ENCODE results near the gene ZACN.
"Not testable (repeated sequence)": the region's sequence is repeated elsewhere in the genome, so short reads cannot be mapped to it uniquely, and the experiment has no call there.

Gene ZACN

GRCh38 chr17:76078860-76079534 is at the start of gene ZACN:
Gene ZACN, plus strand, starts transcription at chr17:76079182. Its CDS starts 83 bp downstream, at chr17:76079265.
- no peak for DNase-seq (ENCODE audit: low spot score)

GRCh38 chr17:76032073-76032779 is 46.8 kb upstream of the ZACN start:
- DNase-seq (ENCODE audit: low spot score) = no peak

- no peak for DNase-seq (ENCODE audit: low spot score)
Observed at GRCh38 chr17:76032780-76033108, 46.2 kb upstream of the ZACN start.

- no peak for DNase-seq (ENCODE audit: low spot score)
Observed at GRCh38 chr17:76033139-76033538, 45.8 kb upstream of the ZACN start.

- no peak for DNase-seq (ENCODE audit: low spot score)
Observed at GRCh38 chr17:76034428-76035350, 44.3 kb upstream of the ZACN start.

- DNase-seq (ENCODE audit: low spot score) = no peak
Observed at GRCh38 chr17:76036497-76037261, 42.3 kb upstream of the ZACN start.

GRCh38 chr17:76038050-76038449 is 40.9 kb upstream of the ZACN start:
- no peak for DNase-seq (ENCODE audit: low spot score)

- DNase-seq (ENCODE audit: low spot score) = no peak
Observed at GRCh38 chr17:76039121-76039520, 39.9 kb upstream of the ZACN start.

- DNase-seq (ENCODE audit: low spot score) = no peak
Observed at GRCh38 chr17:76040376-76040775, 38.6 kb upstream of the ZACN start.

- not testable (repeated sequence) for DNase-seq (ENCODE audit: low spot score)
Observed at GRCh38 chr17:76042868-76043267, 36.1 kb upstream of the ZACN start.

- not testable (repeated sequence) for DNase-seq (ENCODE audit: low spot score)
Observed at GRCh38 chr17:76044475-76045007, 34.4 kb upstream of the ZACN start.

GRCh38 chr17:76046064-76046463 is 32.9 kb upstream of the ZACN start:
- no peak for DNase-seq (ENCODE audit: low spot score)

- DNase-seq (ENCODE audit: low spot score) = no peak
Observed at GRCh38 chr17:76048025-76048605, 30.9 kb upstream of the ZACN start.

- no peak for DNase-seq (ENCODE audit: low spot score)
Observed at GRCh38 chr17:76048711-76049110, 30.3 kb upstream of the ZACN start.

GRCh38 chr17:76049239-76049638 is 29.7 kb upstream of the ZACN start:
- no peak for DNase-seq (ENCODE audit: low spot score)

GRCh38 chr17:76049836-76050537 is 29.0 kb upstream of the ZACN start:
- DNase-seq (ENCODE audit: low spot score) = no peak

GRCh38 chr17:76050538-76051467 is 28.2 kb upstream of the ZACN start:
- no peak for DNase-seq (ENCODE audit: low spot score)

- DNase-seq (ENCODE audit: low spot score) = no peak
Observed at GRCh38 chr17:76051561-76051960, 27.4 kb upstream of the ZACN start.

- DNase-seq (ENCODE audit: low spot score) = peak; percentile 55
Observed at GRCh38 chr17:76053246-76054111, 25.5 kb upstream of the ZACN start.

Measured in LoVo (cell line).